Measurements from ENCODE around the gene PARD3B. TPM values are rescaled to one million over a fixed set of nuclear protein-coding genes. Genes with fewer than 3 reads are reported as not detected.

PARD3B gene
- total RNA-seq, 2 donors from 2014 or later = 14.7 to 25.0 TPM

DNA sequence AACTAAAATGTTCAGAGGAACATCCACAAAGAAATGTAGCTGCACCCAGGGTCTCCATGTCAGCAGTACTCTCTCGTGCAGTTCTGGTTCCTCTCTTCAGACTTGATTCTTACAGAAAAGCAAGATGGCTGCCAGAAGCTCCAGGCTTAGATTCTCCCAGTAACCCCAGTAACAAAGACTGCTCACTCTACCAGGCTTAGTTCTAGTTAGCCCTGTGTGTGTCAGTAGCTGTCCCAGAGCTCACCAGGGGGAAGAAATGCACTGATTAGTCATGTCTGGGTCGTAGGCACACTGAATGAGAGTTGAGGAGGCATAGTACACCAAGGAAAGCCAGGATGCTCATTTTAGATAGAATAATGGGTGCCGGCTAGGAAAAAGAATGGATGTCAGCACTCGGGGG, 742.0 kb downstream of the PARD3B start:
- TF ChIP-seq CTCF (IDR thresholded peaks at IDR 0.05) (no peak), POLR2AphosphoS5 (IDR thresholded peaks at IDR 0.05) (no peak)
- H3K4me3 ChIP-seq = no peak overlapping the region
- H3K4me1 ChIP-seq (replicated peaks) = no peaks in the 10 kb centered on the region
- H3K36me3 ChIP-seq = no peaks in the 10 kb centered on the region
- DNase-seq (ENCODE audit: low spot score) = no peak
- 98% methylated on average over 4 of the region's 4 CpGs for WGBS
- no peak overlapping the region for H3K27ac ChIP-seq
- intact Hi-C loops (cut with DNase I) = no loop called here
- H3K27me3 ChIP-seq (replicated peaks; ENCODE audit: insufficient read depth) = no peaks in the 10 kb centered on the region
- no peaks in the 10 kb centered on the region for H3K9me3 ChIP-seq

DNA sequence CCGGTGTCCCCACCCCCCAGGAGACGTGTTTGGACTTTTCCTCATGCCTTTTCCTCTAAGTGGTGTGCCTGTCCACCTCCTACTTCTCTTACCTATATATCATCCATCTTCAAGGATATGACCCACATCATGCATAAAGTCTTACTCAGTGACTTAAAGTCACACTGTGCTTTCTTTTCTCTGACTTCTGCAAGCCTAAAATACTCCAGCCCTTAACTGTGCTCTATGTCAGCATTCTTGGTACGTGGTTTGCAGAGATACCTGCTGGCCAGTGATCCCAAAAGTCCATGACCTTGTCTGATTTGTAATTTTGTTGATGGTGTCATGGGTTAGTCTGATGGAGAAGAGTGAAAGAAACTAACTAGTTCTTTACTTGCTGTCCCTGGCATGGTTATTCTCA, 743.4 kb downstream of the PARD3B start:
- no peaks in the 10 kb centered on the region for H3K36me3 ChIP-seq
- TF ChIP-seq CTCF (IDR thresholded peaks at IDR 0.05) (no peak), POLR2AphosphoS5 (IDR thresholded peaks at IDR 0.05) (no peak), POLR2A (IDR thresholded peaks at IDR 0.05) (no peak)
- H3K9me3 ChIP-seq = no peaks in the 10 kb centered on the region
- intact Hi-C loops (cut with DNase I) = no loop called here
- no peak overlapping the region for H3K4me3 ChIP-seq
- no peak overlapping the region for H3K27ac ChIP-seq
- DNase-seq (ENCODE audit: low spot score) = no peak
- H3K27me3 ChIP-seq (replicated peaks; ENCODE audit: insufficient read depth) = no peaks in the 10 kb centered on the region
- H3K4me1 ChIP-seq (replicated peaks) = no peaks in the 10 kb centered on the region
- 99% methylated on average over 3 of the region's 3 CpGs for WGBS

GRCh38 chr2:205290299-205290698, 745.0 kb downstream of the PARD3B start:
- no peak for DNase-seq (ENCODE audit: low spot score)
- TF ChIP-seq CTCF (IDR thresholded peaks at IDR 0.05) (no peak), POLR2A (IDR thresholded peaks at IDR 0.05) (no peak), POLR2AphosphoS5 (IDR thresholded peaks at IDR 0.05) (no peak)
- Histone ChIP-seq H3K27ac (no peak overlapping the region), H3K4me3 (no peak overlapping the region), H3K36me3 (no peaks in the 10 kb centered on the region), H3K9me3 (no peaks in the 10 kb centered on the region), H3K27me3 (replicated peaks; ENCODE audit: insufficient read depth) (no peaks in the 10 kb centered on the region), H3K4me1 (replicated peaks) (no peaks in the 10 kb centered on the region)
- WGBS = 86% methylated on average over 1 of the region's 1 CpG
- intact Hi-C loops (cut with DNase I) = no loop called here

DNA sequence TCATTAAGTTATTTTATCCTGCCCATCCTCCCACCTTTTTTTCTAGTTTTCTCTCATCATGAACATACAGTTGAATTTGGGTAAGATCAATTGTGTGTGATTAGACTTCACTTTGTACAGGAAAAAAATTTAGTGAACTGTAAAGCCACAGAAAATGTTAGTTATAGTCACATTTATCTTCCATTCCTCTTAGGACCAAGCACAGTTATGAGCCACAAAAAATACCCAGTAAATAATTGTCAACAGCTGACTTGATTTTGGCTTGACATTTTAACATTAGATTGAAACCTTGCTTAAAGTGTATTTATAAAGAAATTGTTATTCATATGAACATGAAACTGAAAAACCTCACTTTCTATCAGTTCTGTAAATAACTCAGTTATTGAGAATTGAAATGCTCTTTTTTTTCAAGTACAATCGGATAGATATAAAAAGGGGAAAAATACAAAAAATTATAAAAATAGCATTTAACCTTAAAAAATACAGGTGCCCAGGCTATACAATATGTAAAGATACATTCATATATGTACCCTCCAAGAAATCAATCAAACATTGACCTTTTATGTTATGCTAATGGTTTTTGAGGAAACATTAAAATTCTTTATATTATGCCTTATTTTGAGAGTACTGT, 747.5 kb downstream of the PARD3B start:
- H3K4me3 ChIP-seq = no peak overlapping the region
- intact Hi-C loops (cut with DNase I) = no loop called here
- 100% methylated on average over 1 of the region's 1 CpG for WGBS
- no peaks in the 10 kb centered on the region for H3K9me3 ChIP-seq
- no peaks in the 10 kb centered on the region for H3K27me3 ChIP-seq (replicated peaks; ENCODE audit: insufficient read depth)
- DNase-seq (ENCODE audit: low spot score) = no peak
- H3K4me1 ChIP-seq (replicated peaks) = no peaks in the 10 kb centered on the region
- no peak overlapping the region for H3K27ac ChIP-seq
- H3K36me3 ChIP-seq = no peaks in the 10 kb centered on the region
- TF ChIP-seq POLR2AphosphoS5 (IDR thresholded peaks at IDR 0.05) (no peak), CTCF (IDR thresholded peaks at IDR 0.05) (no peak), POLR2A (IDR thresholded peaks at IDR 0.05) (no peak)

DNA sequence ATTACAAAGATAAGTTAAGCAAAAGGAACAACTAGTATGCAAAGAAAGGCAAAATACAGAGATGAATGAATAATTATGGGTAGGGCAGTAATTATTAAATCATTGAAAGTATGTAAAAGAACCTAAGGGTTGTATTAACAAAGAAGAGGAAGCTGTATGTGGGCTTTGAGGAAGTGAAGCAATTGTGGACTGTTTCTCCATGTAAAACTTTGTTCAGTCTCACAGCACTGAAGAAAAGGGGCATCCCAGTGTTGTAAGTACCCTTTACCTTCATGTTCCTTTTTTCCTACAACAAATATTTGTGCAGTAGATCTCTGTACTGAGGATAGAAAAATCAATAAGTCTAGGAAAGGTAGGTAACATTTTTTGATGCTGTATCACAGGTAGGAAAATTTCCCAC, 748.3 kb downstream of the PARD3B start:
- Histone ChIP-seq H3K9me3 (no peaks in the 10 kb centered on the region), H3K27me3 (replicated peaks; ENCODE audit: insufficient read depth) (no peaks in the 10 kb centered on the region), H3K4me3 (no peak overlapping the region), H3K4me1 (replicated peaks) (no peaks in the 10 kb centered on the region), H3K27ac (no peak overlapping the region), H3K36me3 (no peaks in the 10 kb centered on the region)
- TF ChIP-seq POLR2AphosphoS5 (IDR thresholded peaks at IDR 0.05) = no peak
- no peak for TF ChIP-seq CTCF (IDR thresholded peaks at IDR 0.05)
- no peak for TF ChIP-seq POLR2A (IDR thresholded peaks at IDR 0.05)
- DNase-seq (ENCODE audit: low spot score) = no peak
- intact Hi-C loops (cut with DNase I) = no loop called here

Measured in prostate gland (tissue), 2 donors.